GM10847 (cell line): Measurements from ENCODE around the gene FGFR3.

Source experiments
- POLR2A ChIP-seq: IDR thresholded peaks from 2 replicates; pipeline ENCODE4 v1.6.1; 2011; ENCODE audit not compliant: insufficient read length; ENCODE audit errors: extremely low read depth

Gene FGFR3

GRCh38 chr4:1792832-1793495 lies at the start of gene FGFR3:
Gene FGFR3 (plus strand): TSS chr4:1793293. CDS start chr4:1793935, 642 bp downstream.
- no peak for TF ChIP-seq POLR2A

GRCh38 chr4:1743551-1743950 lies 49.5 kb upstream of the FGFR3 start:
- no peak for TF ChIP-seq POLR2A

GRCh38 chr4:1743975-1744374 lies 49.1 kb upstream of the FGFR3 start:
- TF ChIP-seq POLR2A = no peak

- TF ChIP-seq POLR2A = no peak
Observed at GRCh38 chr4:1744552-1744951, 48.5 kb upstream of the FGFR3 start.

GRCh38 chr4:1745165-1745564 lies 47.9 kb upstream of the FGFR3 start:
- TF ChIP-seq POLR2A = no peak

GRCh38 chr4:1745697-1746096 lies 47.4 kb upstream of the FGFR3 start:
- no peak for TF ChIP-seq POLR2A

- TF ChIP-seq POLR2A = no peak
Observed at GRCh38 chr4:1746265-1746691, 46.8 kb upstream of the FGFR3 start.

- TF ChIP-seq POLR2A = no peak
Observed at GRCh38 chr4:1746919-1747602, 46.0 kb upstream of the FGFR3 start.

GRCh38 chr4:1747603-1747967 lies 45.5 kb upstream of the FGFR3 start:
- no peak for TF ChIP-seq POLR2A

GRCh38 chr4:1748465-1748995 lies 44.6 kb upstream of the FGFR3 start:
- no peak for TF ChIP-seq POLR2A

- TF ChIP-seq POLR2A = no peak
Observed at GRCh38 chr4:1749370-1749769, 43.7 kb upstream of the FGFR3 start.

- TF ChIP-seq POLR2A = no peak
Observed at GRCh38 chr4:1749826-1750225, 43.3 kb upstream of the FGFR3 start.

GRCh38 chr4:1750381-1751154 lies 42.5 kb upstream of the FGFR3 start:
- no peak for TF ChIP-seq POLR2A

GRCh38 chr4:1751155-1751918 lies 41.8 kb upstream of the FGFR3 start:
- TF ChIP-seq POLR2A = no peak

- no peak for TF ChIP-seq POLR2A
Observed at GRCh38 chr4:1751919-1752283, 41.2 kb upstream of the FGFR3 start.
